ENCODE measurements around the gene BAD.

The BAD gene

DNA sequence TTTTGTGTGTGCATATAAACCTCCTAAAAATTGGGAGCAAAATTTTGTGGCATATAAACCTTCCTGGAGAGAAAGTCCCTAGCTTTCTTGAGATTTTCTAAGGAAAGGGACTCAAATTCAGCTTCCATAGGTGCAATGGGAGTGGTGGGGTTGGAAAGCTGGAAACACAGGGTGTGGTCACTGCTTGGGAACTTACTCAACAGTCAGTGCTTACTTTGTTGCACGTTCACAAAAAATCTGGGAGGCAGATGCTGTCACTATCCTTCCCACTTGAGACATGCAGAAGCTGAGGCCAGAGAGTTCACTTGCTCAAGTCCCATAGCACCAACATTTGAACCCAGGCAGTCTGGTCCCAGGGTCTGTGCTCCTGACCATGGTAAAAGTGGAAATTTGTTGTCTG, 11.8 kb upstream of the BAD start:
- no peak for DNase-seq (ENCODE audit: low spot score)

DNA sequence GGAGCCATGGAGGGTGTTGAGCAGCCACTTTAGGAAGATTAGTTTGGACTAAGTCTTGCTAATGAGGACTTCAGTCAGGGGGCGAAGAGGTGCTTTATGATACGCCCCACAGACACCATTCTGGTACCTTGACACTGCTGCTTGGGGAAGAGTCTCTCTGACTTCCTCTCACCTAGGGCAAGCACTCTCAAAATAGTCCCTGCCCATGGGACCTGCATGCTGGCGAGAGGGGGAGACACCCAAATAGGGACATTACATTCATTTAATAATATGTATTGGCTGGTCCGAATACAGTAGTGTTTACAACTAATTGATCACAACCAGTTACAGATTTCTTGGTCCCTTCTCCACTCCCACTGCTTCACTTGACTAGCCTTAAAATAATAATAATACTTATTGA, 11.3 kb upstream of the BAD start:
- no peak for DNase-seq (ENCODE audit: low spot score)

DNA sequence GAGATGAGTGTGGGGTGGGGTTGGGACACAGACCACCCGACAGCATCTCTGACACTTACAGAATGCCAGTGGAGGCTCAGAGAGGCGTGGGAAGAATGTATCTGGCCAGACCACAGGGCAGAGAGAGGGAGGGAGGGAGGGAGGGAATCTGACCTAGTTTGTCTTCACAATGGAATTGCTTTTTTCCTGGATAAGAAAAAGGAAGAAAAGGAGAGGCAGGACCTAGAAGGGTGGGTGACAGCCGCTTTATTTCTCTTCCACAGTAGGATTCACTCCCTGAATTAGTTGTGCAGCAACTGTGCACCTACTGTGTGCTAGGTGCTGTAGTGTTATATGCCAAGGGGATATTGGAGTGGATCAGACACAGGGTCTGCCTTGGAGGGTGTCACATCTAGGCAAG, 10.3 kb upstream of the BAD start:
- DNase-seq (ENCODE audit: low spot score): peak; percentile 46

DNA sequence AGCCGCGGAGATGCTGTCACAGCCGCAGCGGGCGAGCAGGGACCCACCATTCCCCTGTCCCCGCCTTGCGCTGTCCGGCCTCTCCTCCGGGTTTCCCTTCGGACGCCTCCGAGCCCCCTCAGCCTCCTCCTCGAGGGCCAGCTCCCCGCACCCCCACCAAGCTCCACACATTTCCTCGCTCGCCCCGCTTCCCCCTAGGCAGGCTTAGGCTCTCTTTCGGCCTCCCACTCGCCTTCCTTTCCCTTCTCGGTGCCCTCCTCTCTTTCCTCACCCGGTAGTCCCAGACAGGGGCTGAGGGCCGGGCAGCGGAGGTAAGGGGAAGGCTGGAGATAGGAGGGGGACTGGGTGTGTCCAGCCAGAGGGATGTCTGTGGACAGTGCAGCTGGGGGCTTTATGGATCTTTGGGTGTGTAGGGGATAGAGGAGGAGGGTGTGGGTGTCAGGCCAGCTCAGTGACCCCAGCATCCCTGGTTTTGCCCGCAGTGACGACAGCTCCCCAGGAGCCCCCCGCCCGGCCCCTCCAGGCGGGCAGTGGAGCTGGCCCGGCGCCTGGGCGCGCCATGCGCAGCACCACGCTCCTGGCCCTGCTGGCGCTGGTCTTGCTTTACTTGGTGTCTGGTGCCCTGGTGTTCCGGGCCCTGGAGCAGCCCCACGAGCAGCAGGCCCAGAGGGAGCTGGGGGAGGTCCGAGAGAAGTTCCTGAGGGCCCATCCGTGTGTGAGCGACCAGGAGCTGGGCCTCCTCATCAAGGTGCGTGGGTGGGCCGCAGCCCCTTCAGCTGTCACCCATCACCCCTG, 8.2 kb upstream of the BAD start:
- DNase-seq (ENCODE audit: low spot score): no peak

DNA sequence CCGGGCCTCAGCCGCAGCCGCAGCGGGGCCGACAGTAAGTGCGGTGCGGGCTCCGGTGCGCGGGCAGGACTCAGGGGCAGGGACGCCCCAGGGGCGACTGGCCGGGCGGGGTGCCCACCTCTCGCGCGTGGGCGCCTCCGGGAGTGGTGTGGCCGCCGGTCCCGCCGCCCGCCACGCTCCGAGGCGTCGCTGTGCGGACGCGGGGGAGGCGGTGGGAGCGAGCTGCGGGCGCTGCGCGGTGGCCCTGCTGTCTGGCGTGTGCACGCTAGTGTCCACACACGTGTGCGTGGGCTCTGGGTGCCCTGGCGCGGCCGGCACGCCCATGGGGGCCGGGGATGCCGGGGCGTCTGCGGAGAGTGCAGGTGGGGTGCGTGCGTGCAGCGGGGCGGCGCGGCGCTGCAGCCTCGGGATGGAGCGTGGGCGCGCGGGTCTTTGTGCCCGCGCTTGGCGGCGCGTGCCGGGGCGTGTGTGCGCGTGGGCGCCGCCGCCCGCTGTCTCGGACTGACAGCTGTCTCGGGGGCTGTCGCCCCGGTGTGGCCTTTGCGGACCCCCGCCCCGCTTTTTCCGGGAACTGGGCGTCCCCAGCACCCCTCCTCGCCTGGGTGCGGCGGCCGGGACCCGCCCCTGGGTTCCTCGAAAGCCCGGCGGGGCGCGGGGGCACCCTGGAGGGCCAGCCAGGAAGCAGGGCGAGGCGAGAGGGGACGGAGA, 7.4 kb upstream of the BAD start:
- DNase-seq (ENCODE audit: low spot score): no peak

DNA sequence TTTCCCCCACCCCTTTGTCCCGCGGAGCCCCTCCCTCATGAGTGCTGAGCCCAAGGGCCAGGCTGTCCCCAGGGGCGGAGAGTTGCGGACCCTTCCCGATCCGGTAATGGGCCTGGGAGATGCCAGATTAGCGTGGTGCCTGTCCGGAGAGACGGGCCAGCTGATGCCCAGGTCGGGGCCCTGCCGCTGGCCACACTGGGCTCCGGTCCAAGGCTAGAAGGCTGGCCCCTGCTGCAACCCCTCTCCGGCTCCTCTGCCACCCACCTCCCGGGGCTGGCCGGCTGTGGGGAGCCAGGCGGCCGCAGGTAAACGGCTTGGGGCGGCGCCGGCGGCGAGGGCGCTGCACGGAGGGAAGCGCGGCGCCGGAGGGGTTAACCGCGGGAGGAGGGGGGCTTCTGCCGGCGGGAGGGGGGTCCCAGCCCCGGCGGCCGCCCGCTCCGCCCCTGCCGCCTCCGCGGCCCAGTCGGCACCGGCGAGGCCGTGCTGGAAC, 6.8 kb upstream of the BAD start, which contains the start of gene KCNK4:
KCNK4 (plus strand) TSS at position 41 of the 490 bp plus-strand sequence. CDS start 1,717 bp downstream, outside the sequence.
- no peak for DNase-seq (ENCODE audit: low spot score)

DNA sequence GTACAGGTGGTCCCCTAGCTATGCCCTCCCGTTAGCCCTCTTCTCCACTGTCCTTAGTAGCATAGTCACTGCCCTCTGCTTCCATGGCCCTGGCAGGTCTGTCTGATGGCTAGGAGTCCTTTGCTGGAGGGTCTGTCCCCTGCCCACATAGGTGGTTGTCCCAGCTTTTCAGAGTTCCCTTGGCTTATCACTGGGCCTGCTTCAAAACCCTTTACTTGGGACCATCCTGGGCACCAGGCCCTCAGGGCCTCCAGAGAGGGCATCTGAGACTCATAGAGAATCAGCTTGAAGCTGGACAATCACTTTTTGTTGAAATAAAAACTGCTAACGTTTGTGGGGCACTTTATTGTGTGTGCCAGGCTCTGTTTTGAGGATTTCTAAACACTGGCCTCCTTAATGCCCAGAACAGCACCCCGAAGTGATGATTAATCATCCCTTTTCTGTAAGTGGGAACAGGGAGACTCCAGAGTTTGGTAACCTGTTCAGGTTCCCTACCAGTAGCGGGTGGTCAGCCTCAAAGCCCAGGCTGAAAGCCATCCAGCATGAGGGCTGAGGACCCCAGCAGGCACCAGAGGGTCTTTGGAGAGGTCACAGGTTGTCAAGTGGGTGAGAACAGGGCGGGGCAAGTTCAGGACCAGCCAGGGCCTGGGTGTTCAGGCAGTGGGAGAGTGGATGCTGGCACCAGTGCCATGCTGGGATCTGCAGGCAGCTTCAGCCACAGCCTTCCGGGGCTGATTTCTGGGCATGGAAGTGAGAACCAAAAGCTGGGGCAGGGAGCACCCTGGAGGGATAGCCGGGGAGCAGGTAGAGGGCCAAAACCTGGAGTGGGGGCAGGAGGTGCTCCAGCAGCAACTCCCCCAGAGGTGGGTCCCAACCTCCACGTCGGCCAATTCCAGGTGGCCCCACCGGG, 6.1 kb upstream of the BAD start:
- DNase-seq (ENCODE audit: low spot score): no peak

DNA sequence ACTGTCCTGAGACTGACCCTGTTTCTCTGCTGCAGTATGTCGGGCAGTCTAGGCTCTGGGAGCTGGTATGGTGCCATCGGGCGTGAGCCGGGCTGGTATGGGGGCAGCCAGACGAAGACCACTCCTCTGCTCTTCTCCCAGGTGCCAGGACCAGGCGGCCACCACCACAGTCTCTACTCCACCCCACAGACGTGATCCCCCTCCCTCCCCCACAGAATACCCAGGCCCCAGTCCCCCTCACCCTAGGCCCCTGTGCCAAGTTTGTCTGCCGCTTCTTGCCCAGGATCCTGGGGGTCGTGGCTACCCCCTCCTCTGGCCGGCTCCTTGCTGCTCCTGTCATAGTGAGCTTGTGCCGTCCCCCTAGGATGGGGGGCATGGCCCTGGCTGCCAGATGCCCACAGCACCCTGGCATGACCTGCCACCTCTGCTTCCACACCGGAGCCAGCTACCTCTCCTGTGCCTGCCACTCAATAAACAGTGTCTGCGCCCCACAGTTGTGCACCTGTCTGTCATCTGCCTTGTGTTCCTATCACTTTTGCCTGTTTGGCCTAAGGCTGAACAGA, 4.6 kb upstream of the BAD start:
- DNase-seq (ENCODE audit: low spot score): no peak

DNA sequence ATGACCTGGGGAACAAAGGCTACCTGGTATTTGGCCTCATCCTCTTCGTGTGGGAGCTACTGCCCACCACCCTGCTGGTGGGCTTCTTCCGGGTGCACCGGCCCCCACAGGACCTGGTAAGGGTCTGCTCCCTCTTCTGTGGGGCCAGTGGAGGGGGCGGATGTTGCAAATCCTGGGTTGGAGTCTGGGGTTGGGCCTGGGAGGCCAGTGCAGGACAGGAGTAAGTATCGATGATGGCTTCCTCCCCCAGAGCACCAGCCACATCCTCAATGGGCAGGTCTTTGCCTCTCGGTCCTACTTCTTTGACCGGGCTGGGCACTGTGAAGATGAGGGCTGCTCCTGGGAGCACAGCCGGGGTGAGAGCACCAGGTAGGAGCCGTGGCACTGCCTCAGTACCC, 3.9 kb upstream of the BAD start:
- DNase-seq (ENCODE audit: low spot score): no peak

DNA sequence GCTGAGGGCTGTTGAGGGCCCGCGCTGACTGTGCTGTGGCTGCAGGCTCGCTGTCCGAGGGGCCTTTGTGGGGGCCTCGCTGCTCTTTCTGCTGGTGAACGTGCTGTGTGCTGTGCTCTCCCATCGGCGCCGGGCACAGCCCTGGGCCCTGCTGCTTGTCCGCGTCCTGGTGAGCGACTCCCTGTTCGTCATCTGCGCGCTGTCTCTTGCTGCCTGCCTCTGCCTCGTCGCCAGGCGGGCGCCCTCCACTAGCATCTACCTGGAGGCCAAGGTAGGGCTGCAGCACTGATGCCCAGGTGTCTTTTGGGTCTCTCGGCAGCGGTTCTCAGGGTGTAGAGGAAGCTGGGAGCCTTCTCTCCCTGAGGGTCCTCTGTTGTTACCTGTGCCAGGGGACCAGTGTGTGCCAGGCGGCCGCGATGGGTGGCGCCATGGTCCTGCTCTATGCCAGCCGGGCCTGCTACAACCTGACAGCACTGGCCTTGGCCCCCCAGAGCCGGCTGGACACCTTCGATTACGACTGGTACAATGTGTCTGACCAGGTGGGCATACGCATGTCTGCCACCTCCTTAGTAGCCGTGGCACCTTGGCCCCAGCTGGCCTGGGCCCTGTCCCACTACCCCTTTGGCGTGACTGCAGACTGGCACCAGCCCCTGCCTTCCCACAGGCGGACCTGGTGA, 3.3 kb upstream of the BAD start:
- DNase-seq (ENCODE audit: low spot score): no peak

DNA sequence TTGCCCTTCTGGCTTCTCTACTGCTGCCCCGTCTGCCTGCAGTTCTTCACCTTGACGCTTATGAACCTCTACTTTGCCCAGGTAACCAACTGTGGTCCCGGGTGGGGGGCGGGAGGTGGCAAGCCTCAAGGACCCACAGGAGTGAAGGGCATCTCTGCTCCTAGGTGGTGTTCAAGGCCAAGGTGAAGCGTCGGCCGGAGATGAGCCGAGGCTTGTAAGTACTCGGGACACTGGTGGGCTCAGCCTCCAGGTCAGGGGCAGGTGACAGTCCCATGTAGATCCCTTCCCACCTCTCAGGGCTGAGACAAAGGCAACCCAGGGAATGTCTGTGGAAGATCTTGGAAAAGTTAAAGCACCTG, 2.3 kb upstream of the BAD start:
- no peak for DNase-seq (ENCODE audit: low spot score)

DNA sequence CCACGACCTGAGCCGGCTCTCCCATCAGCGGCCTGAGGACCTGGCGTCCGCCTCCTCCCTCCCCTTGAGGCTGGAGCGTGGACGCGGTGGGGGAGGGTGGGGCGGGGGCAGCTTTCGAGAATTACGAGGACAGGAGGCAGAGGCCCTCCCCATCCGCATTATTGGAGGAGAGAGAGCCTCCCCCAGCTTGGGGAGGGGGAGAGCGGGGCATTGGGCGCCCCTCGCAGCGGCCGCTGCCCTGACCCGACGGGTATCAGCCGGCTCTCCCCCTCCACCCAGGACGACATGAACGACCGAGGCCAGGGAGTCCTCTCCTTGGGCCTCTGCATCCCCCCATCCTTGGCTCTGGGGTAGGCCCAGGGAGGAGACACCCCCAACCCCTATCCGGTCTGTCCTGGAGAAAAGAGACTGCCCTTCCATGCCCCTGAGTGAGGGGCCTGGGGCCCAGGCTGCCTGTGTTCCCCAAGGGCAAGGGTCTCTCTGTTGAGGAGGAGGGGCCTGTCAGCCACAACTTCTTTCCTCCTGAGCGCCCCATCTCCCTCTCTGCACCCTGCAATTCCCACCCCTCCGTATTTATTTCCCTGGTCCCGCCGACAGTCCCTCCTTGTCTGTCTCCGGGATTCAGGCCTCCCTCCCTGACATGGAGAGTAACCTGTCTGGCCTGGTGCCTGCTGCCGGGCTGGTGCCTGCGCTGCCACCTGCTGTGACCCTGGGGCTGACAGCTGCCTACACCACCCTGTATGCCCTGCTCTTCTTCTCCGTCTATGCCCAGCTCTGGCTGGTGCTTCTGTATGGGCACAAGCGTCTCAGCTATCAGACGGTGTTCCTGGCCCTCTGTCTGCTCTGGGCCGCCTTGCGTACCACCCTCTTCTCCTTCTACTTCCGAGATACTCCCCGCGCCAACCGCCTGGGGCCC, 1.7 kb upstream of the BAD start:
- no peak for DNase-seq (ENCODE audit: low spot score)

DNA sequence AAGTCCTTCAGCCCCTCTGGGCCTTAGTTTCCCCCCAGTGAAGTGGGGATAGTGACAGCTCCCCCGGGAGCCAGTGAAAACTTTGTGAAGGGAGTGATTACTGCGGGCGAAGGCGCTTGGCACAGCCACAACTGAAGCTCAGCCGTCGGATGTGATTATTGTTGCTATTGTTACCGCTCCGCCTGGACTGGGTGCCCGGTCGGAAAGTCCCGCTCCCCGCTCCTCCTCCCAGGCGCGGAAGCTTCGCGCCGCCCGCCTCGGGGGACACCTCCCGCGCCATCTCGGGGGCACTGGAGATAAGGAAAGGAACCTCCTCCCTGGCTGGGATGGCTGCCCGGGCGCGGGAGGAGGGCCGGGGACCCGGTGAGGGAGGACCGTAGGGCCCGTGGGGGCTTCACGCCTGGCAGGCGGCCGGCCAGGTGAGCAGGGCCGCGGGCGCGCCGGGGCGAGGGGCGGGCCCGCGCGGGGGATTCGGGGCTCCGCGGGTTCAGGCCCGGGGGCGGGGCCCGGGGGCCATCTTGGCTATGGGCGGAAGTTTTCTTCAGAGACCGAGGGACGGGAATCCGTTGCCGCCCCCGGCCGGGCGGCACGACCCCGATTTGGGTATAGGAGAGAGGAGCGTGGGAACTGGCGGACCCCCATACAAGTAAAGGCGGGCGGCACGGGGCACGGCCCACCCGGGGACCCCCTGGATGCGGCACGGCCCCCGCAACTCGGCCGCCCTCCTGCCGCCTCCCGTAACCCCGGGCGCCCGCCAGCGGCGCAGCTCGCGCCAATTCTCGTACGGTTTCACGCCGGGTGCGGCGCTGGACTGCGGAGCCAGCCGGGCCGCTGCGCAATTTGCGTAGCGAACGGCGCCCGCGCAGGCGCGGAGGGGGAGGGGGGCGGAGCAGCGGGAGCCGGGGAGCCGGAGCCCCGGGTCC, 758 bp upstream of the BAD start, which contains the start of gene GPR137:
GPR137 (plus strand) TSS at position 887 of the 923 bp plus-strand sequence. CDS start 677 bp downstream, outside the sequence.
- peak; percentile 96 for DNase-seq (ENCODE audit: low spot score)

DNA sequence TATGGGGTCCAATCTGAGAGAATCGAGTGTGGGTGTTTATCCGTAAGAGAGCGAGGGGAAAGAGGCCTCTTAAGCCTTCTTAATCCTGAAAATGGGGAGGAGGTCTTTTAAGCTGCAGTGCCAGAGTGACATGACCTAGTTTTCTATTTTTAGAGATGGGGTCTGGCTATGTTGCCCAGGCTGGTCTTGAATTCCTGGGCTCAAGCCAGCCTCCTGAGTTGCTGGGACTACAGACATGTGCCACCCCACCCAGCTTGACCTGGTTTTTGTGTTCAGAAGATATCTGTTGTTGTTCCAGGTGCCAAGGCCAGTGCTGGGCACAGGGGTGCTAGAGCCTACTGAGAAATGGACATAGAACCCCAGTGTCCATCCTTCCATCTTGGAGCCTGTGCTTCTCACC, 1.4 kb downstream of the BAD start:
- no peak for DNase-seq (ENCODE audit: low spot score)

DNA sequence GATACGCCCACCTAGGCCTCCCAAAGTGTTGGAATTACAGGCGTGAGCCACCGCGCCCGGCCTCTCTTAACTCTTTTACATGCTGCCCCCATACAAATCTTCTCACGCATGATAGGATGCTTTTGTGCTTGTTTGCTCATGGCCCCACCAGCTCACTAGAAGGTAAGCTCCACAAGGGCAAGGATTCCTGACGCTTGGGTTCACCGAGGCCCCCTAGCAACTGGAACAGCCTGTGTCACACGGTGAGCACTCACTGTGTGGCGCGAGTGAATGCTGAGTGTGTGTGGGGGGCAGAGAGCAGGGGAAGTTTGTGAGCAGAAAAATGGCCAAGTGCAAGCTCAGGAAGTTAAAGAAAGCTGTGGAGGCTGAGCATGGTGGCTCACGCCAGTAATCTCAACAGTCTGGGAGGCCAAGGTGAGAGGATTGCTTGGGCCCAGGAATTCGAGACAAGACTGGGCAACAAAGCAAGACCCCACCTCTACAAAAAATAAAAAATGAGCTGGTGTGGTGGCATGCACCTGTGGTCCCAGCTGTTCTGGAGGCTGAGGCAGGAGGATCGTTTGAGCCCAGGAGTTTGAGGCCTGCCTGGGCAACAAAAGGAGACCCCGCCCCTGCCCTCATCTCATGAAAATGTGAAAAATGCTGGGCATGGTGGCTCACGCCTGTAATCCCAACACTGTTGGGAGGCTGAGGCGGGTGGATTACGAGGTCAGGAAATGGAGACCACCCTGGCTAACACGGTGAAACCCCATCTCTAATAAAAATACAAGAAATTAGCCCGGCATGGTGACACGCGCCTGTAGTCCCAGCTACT, 2.3 kb downstream of the BAD start:
- DNase-seq (ENCODE audit: low spot score): no peak

DNA sequence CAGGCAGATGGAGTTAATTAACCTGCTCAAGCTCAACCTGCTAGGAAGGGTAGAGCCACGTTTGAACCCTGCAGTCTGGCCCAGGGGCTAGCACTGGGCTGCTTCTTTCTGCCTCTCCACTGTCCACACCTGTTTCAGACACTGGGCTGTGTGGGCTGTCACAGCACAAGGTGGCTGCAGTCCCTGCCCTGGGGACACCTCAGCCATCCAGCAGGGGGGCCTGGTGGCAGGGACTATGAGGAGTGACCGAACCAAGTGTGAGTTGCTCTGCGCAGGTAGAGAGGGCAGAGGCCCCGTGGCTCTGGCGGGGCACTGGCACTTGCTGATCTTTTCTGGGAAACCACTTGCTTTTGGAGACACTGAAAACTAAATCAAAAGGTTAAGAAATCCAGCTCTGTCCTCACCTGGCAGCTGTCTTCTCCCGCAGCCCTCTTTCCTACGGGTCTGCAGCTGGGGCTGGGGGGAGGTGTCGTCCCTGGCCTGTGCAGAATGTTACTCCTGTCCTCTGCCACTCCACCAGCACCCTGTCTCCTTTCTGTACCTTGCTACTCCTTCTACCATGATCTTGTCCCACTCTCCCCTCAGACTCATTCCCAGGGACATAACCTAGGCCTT, 5.8 kb downstream of the BAD start:
- no peak for DNase-seq (ENCODE audit: low spot score)

DNA sequence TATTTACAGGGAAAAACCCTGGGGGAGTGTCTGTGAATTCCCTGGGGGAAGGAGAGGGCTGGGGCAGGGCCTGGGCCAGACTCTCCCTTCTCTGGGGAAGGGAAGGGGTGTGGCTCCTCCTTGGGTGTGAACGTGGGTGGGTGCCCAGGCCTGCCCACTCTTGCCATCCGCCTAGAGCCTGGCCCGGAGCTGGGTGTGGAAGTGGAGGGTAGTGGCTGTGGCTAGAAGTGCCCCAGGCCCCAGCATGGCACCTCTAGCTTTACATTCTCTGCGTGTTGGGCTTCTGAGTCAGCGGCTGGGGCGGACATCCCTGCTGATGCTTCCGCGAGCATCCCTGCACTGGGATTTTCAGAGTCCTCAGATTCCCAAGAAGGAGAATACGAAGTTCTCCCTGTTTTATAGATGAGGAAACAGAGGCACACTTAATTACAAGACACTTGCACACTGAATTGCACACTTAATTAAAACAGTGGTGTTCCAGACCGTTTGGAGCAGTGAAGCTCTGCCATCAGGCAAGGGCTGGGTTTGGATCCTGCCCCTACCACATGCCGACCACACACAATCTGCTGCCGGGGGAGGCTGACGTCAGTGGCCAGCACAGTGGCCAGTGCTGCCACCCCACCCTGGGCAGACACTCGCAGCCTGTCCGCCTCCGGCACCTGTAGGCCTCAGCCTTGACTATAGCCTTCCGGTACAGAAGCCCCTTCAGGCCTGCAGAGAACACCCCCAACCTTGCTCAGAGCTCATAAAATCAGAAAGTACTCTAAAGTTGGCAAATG, 7.6 kb downstream of the BAD start:
- no peak for DNase-seq (ENCODE audit: low spot score)

All from AG08396 (cell line).